ENCODE results near the gene SLC39A8. TPM values are rescaled to one million over a fixed set of nuclear protein-coding genes. Genes with fewer than 3 reads are reported as not detected.

SLC39A8 gene
- total and polyA plus RNA-seq, 9 of the 15 experiments (the other 6 are each of a cell fraction or from before 2014, with no cell fraction given), result 8.2 to 30.3 (median 25.0) TPM

DNA sequence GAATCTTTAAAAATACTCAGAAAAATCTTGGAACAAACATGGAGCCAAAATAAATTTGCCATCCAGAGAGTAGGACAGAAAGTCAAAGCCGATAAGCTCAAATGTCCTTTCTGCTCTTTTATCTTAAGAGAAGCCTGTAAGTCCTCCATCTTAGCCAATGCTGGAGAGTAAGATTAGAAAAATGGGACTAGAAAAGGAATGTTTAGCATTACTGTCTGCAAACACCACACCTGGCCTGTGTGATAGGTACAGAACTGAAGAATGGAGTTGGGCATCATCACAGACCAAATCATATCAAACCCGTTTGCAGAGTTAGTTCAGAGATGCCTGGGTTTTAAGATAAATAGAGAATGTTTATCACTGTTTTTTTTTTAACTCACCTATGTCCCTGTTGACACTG, 10.5 kb upstream of the SLC39A8 start (continued):
- no peak for TF ChIP-seq ZFP30 (CRISPR knock-in tag; IDR thresholded peaks at IDR 0.05; ENCODE audit: borderline replicate concordance)
- TF ChIP-seq ZBTB1 (CRISPR knock-in tag; IDR thresholded peaks at IDR 0.05; ENCODE audit: borderline replicate concordance, low read depth), result no peak
- no peak for TF ChIP-seq ZNF217 (CRISPR knock-in tag; IDR thresholded peaks at IDR 0.05)
- TF ChIP-seq, protein P1, sequence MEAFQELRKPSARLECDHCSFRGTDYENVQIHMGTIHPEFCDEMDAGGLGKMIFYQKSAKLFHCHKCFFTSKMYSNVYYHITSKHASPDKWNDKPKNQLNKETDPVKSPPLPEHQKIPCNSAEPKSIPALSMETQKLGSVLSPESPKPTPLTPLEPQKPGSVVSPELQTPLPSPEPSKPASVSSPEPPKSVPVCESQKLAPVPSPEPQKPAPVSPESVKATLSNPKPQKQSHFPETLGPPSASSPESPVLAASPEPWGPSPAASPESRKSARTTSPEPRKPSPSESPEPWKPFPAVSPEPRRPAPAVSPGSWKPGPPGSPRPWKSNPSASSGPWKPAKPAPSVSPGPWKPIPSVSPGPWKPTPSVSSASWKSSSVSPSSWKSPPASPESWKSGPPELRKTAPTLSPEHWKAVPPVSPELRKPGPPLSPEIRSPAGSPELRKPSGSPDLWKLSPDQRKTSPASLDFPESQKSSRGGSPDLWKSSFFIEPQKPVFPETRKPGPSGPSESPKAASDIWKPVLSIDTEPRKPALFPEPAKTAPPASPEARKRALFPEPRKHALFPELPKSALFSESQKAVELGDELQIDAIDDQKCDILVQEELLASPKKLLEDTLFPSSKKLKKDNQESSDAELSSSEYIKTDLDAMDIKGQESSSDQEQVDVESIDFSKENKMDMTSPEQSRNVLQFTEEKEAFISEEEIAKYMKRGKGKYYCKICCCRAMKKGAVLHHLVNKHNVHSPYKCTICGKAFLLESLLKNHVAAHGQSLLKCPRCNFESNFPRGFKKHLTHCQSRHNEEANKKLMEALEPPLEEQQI (IDR thresholded peaks at IDR 0.05), result no peak
- TF ChIP-seq GATAD2A (IDR thresholded peaks at IDR 0.05), result no peak
- TF ChIP-seq CBFA2T3 (IDR thresholded peaks at IDR 0.05), result peak; percentile 98
- no peak for TF ChIP-seq ZNF24 (IDR thresholded peaks at IDR 0.05)
- peak; percentile 87 to 89 for TF ChIP-seq TRIM24 (IDR thresholded peaks at IDR 0.05)
- TF ChIP-seq ZNF146 (CRISPR knock-in tag; IDR thresholded peaks at IDR 0.05; ENCODE audit: unreplicated experiment), result no peak
- TF ChIP-seq, protein P2, sequence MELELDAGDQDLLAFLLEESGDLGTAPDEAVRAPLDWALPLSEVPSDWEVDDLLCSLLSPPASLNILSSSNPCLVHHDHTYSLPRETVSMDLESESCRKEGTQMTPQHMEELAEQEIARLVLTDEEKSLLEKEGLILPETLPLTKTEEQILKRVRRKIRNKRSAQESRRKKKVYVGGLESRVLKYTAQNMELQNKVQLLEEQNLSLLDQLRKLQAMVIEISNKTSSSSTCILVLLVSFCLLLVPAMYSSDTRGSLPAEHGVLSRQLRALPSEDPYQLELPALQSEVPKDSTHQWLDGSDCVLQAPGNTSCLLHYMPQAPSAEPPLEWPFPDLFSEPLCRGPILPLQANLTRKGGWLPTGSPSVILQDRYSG (tag; conservative IDR thresholded peaks at IDR 0.05; ENCODE audit: low read depth), result no peak
- TF ChIP-seq, protein P3, sequence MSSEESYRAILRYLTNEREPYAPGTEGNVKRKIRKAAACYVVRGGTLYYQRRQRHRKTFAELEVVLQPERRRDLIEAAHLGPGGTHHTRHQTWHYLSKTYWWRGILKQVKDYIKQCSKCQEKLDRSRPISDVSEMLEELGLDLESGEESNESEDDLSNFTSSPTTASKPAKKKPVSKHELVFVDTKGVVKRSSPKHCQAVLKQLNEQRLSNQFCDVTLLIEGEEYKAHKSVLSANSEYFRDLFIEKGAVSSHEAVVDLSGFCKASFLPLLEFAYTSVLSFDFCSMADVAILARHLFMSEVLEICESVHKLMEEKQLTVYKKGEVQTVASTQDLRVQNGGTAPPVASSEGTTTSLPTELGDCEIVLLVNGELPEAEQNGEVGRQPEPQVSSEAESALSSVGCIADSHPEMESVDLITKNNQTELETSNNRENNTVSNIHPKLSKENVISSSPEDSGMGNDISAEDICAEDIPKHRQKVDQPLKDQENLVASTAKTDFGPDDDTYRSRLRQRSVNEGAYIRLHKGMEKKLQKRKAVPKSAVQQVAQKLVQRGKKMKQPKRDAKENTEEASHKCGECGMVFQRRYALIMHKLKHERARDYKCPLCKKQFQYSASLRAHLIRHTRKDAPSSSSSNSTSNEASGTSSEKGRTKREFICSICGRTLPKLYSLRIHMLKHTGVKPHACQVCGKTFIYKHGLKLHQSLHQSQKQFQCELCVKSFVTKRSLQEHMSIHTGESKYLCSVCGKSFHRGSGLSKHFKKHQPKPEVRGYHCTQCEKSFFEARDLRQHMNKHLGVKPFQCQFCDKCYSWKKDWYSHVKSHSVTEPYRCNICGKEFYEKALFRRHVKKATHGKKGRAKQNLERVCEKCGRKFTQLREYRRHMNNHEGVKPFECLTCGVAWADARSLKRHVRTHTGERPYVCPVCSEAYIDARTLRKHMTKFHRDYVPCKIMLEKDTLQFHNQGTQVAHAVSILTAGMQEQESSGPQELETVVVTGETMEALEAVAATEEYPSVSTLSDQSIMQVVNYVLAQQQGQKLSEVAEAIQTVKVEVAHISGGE (CRISPR knock-in tag; IDR thresholded peaks at IDR 0.05), result 0 out of 6 replicates have a peak, but pooled peaks of 1 of the 3 experiments have one; percentile 42
- TF ChIP-seq, protein P4, sequence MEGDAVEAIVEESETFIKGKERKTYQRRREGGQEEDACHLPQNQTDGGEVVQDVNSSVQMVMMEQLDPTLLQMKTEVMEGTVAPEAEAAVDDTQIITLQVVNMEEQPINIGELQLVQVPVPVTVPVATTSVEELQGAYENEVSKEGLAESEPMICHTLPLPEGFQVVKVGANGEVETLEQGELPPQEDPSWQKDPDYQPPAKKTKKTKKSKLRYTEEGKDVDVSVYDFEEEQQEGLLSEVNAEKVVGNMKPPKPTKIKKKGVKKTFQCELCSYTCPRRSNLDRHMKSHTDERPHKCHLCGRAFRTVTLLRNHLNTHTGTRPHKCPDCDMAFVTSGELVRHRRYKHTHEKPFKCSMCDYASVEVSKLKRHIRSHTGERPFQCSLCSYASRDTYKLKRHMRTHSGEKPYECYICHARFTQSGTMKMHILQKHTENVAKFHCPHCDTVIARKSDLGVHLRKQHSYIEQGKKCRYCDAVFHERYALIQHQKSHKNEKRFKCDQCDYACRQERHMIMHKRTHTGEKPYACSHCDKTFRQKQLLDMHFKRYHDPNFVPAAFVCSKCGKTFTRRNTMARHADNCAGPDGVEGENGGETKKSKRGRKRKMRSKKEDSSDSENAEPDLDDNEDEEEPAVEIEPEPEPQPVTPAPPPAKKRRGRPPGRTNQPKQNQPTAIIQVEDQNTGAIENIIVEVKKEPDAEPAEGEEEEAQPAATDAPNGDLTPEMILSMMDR (IDR thresholded peaks at IDR 0.05 in 2 of 3, conservative IDR thresholded peaks at IDR 0.05 in 1 of 3; ENCODE audit: insufficient read depth in 2 of 3, low read depth in 1 of 3, low read length in 3 of 3), result no peak
- no peak for TF ChIP-seq GTF2A2 (tag; IDR thresholded peaks at IDR 0.05)
- TF ChIP-seq, protein P5, sequence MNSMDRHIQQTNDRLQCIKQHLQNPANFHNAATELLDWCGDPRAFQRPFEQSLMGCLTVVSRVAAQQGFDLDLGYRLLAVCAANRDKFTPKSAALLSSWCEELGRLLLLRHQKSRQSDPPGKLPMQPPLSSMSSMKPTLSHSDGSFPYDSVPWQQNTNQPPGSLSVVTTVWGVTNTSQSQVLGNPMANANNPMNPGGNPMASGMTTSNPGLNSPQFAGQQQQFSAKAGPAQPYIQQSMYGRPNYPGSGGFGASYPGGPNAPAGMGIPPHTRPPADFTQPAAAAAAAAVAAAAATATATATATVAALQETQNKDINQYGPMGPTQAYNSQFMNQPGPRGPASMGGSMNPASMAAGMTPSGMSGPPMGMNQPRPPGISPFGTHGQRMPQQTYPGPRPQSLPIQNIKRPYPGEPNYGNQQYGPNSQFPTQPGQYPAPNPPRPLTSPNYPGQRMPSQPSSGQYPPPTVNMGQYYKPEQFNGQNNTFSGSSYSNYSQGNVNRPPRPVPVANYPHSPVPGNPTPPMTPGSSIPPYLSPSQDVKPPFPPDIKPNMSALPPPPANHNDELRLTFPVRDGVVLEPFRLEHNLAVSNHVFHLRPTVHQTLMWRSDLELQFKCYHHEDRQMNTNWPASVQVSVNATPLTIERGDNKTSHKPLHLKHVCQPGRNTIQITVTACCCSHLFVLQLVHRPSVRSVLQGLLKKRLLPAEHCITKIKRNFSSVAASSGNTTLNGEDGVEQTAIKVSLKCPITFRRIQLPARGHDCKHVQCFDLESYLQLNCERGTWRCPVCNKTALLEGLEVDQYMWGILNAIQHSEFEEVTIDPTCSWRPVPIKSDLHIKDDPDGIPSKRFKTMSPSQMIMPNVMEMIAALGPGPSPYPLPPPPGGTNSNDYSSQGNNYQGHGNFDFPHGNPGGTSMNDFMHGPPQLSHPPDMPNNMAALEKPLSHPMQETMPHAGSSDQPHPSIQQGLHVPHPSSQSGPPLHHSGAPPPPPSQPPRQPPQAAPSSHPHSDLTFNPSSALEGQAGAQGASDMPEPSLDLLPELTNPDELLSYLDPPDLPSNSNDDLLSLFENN (IDR thresholded peaks at IDR 0.05; ENCODE audit: low read depth in 2 of 2, low read length in 2 of 2), result 0 out of 4 replicates have a peak, but pooled peaks of 1 of the 2 experiments have one; percentile 44
